A549 treated with CORT108297 at 1 μM for 4 hours (cell line): ENCODE data around the gene ZNF229. TPM values are rescaled to one million over a fixed set of nuclear protein-coding genes. Genes with fewer than 3 reads are reported as not detected.

ENCODE experiments used
- total RNA-seq: library from RNA; stranded (reverse); fragments of 200-300 nt; extraction: Qiagen RNA extraction; gene quantifications from 5 replicates; pipeline ENCODE4 v1.2.3, GENCODE V29; 2022

The ZNF229 gene
- 1.9 to 3.4 TPM (median 3.1 TPM) in 5 replicates for total RNA-seq

DNA sequence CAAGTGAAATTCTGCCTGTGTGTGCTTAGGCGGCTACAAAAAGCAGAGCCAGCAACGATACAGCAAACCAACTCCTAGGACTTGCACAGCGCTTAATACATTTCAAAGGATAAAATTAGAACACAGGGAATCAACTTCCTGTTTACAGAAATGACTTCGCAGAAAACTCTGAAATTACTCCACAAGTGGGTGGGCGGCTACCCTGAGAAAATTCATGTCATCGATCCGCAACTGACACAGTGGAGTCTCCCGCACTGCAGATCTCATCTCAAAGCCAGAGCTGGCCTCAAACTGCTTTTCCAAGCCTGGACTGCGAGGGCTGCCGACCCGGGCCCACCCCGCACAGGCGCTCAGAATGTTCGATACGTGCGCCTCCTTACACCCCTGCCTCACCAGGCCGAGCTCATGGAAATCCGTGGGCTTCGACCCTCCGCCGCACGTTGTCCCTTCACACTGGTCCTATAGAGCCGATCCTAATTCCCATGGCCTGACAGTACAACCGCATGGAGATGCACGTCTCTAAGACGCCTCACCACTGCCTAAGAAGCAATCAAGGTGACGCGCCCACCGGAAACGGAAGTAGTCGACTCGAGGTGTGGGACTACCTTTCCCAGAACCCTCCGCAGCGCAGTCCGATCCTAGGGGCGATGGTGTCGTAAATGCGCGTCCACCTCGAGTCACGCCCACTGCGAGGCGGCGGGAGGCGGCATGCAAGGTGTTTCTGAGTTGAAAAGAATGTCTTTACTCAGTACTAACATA lies at the start of gene ZNF229:
Gene ZNF229, minus strand, starts transcription at position 557 of the 759 bp plus-strand sequence. CDS start 5,625 bp downstream, outside the sequence.

DNA sequence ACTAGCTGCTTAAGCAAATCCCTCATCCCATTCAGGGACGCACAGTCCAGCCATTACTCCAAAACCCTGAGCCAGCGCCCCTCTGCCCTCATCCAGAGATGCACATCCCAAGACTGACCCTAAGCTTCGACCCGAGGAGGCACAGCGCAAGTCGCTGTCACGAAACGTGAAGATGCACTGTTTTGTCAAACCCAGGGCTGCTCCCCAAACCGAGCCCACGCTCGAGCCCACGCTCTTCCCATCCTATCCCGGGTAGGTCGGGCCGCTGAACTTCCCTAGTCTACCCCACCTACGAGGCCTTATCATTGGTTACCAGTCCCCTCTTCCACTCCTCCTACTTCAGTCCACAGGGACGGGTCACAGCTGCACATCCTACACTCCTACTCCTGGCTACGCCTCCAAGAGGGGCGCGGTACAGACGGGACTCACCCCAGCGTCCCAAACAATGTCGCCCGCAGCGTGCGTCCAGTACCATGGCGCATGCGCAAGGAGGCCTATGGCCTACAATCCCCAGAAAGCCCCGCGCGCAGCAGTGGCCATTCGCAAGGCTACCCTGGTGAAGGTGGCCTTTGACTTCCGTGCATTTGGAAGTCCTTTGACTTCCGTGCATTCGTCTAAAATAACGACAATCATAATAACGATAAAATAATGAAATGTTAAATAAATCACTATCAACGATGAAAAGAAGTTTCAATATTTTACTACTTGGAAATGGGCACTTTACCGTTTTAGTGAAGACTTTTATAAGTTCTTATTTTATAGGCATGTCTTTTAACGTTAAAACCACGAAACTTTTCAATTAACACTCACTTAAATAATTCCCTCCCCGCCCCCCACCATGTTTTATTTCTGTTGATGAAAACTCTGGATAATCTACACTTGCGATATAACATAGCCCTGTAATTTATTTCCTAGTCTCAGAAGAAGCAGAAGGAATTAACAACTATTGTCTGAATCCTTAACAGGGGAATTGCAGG lies 46.8 kb downstream of the ZNF229 start, which contains the start of gene ZNF285:
Gene ZNF285, minus strand, starts transcription at position 470 of the 977 bp plus-strand sequence. CDS start 4,395 bp downstream, outside the sequence.

Other genes starting within 250 kb of the ZNF229 start
- 9.4 to 12.6 TPM (median 10.7 TPM) in 5 replicates for gene ZNF227, start 235.9 kb downstream of the ZNF229 start, total RNA-seq
- gene ZNF233, start 188.6 kb downstream of the ZNF229 start, total RNA-seq = 0.32 to 0.78 TPM (median 0.50 TPM) in 5 replicates
- 2.7 to 3.3 TPM (median 3.0 TPM) in 5 replicates for gene ZNF235, start 143.4 kb downstream of the ZNF229 start, total RNA-seq
- 1.5 to 3.2 TPM (median 2.2 TPM) in 5 replicates for gene ZNF112, start 91.8 kb downstream of the ZNF229 start, total RNA-seq
- gene ZNF285, start 46.9 kb downstream of the ZNF229 start, total RNA-seq = 2.0 to 2.6 TPM (median 2.1 TPM) in 5 replicates
- gene ZNF180, start 52.0 kb upstream of the ZNF229 start, total RNA-seq = 6.7 to 8.6 TPM (median 8.0 TPM) in 5 replicates
- gene CEACAM20, start 81.2 kb upstream of the ZNF229 start, total RNA-seq = 0.05 to 0.08 TPM (median 0.06 TPM) in 5 replicates
- gene IGSF23, start 165.1 kb upstream of the ZNF229 start, total RNA-seq = 0.23 to 0.57 TPM (median 0.32 TPM) in 5 replicates
- 102 to 126 TPM (median 116 TPM) in 5 replicates for gene PVR, start 195.4 kb upstream of the ZNF229 start, total RNA-seq
- 8.3 to 10.6 TPM (median 9.8 TPM) in 5 replicates for gene CEACAM19, start 223.0 kb upstream of the ZNF229 start, total RNA-seq